M059J (cell line): ENCODE results near the gene TSSK6. TPM values are rescaled to one million over a fixed set of nuclear protein-coding genes. Genes with fewer than 3 reads are reported as not detected.
A peak's percentile ranks its signal among the peaks of the same experiment; 100 is the strongest.

Experiments used
- DNase-seq: peaks from one replicate; pipeline ENCODE4 v3.0.0-alpha.2; 2012; ENCODE audit warnings: low read depth
- total RNA-seq: library from RNA; depleted of rRNA; stranded (reverse); fragments of >200 nt; shearing (Covaris generic); gene quantifications from 2 replicates; pipeline ENCODE4 v1.2.3, GENCODE V29; 2014

Gene TSSK6
- total RNA-seq, 1 experiment from 2014 or later: 2.1 TPM

GRCh38 chr19:19544954-19545591 is 29.7 kb upstream of the TSSK6 start:
- DNase-seq: no peak

DNA sequence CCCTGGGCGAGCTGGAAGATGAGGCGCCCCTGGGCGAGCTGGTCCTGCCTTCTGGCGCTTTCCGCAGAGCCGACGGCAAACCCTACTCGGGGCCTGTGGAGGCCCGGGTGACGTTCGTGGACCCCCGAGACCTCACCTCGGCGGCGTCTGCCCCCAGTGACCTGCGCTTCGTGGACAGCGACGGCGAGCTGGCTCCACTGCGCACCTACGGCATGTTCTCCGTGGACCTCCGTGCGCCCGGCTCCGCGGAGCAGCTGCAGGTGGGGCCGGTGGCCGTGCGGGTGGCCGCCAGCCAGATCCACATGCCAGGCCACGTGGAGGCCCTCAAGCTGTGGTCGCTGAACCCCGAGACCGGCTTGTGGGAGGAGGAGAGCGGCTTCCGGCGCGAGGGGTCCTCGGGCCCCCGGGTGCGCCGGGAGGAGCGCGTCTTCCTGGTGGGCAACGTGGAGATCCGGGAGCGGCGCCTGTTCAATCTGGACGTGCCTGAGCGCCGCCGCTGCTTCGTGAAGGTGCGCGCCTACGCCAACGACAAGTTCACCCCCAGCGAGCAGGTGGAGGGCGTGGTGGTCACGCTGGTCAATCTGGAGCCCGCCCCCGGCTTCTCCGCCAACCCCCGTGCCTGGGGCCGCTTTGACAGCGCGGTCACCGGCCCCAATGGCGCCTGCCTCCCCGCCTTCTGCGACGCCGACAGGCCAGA is 29.1 kb upstream of the TSSK6 start:
- DNase-seq: no peak

GRCh38 chr19:19543640-19544039 is 28.3 kb upstream of the TSSK6 start:
- no peak for DNase-seq

GRCh38 chr19:19543101-19543500 is 27.8 kb upstream of the TSSK6 start:
- no peak for DNase-seq

DNA sequence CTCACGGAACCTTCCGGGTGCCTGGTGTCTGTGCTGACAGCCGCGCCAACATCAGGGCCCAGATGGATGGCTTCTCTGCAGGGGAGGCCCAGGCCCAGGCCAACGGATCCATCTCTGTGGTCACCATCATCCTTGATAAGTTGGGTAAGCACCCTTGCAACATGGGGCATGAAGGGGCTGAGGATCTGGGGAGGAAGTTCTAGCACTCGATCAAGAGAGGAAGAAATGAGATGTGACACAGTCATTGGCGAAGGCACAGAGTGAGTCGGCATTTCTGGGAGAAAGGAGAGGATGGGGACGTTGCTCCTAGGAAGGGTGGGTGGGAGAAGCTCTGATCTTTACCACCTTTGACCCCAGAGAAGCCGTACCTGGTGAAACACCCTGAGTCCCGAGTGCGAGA is 27.2 kb upstream of the TSSK6 start:
- no peak for DNase-seq

- DNase-seq: no peak
These were observed 26.3 kb upstream of the TSSK6 start for GRCh38 chr19:19541616-19542015.

DNA sequence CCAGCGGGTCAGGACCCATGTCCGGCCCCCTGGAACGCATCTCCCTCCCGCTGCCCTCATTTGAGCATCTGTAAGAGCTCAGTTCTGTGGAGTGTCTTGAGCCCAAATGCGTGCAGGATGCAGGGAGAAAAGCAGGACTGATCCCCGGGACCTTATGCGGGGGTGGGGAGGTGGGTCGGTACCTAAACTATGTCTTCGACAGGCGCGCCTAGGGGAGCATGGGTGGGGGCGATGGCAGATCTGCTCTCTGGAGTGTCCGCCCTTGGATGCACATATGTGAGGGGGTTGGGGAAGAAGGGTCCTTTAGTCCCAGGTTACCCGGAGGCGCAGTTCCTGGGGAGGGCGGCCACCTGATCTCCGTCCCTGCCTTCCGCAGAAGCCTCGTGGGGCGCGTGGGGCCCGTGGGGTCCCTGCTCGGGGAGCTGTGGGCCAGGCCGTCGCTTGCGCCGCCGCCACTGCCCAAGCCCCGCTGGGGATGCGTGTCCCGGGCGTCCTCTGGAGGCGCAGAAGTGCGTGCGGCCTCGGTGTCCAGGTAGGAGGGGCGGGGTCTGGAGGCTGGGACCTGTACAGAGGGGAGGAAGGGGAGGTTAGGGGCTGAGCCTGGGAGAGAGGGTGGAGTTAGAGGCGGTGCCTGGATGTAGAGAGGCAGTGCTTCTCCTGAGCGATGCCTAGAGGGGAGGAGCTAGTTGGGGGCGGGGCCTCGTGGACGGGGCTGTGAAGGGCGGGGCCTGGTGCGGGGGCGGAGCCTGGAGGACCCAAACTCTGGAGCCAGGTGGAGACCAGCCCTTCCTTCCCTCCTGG is 25.6 kb upstream of the TSSK6 start:
- DNase-seq: peak; percentile 41

DNA sequence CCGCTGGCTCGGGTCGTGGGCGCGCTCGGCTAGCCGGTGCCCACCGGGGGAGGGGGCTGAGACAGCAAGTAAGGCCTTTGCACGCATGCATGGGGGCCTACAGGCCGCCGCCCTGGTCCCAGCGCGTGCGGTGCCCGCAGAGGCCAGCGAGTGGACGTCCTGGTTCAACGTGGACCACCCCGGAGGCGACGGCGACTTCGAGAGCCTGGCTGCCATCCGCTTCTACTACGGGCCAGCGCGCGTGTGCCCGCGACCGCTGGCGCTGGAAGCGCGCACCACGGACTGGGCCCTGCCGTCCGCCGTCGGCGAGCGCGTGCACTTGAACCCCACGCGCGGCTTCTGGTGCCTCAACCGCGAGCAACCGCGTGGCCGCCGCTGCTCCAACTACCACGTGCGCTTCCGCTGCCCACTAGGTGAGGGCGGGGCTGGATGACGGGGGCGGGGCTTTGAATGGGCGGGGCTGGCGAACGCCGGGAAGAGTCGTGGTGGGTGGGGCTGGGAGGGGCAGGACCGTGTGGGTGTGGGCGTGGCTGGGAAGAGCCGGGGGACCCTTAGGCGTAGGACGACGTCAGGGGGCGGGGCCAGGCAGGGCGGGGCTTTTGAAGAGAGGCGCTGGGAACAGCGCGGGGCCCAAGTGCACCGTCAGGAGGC is 24.8 kb upstream of the TSSK6 start:
- no peak for DNase-seq

DNA sequence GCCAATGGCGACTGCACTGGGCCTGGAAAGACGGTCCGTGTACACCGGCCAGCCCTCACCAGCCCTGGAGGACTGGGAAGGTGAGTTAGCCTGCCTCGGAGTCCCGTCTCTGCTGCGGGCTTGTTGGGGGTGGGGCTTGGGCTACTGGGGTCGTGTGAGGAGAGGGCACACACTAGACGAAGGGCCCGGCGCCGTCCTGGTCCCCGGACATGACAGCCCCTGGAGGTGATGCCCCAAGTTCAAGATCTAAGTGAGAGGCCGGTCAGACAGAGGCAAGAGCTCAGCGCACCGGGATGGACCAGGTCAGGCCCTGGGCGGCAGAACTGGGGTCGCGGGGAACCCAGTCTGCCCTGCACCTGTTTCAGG is 24.3 kb upstream of the TSSK6 start:
- no peak for DNase-seq

GRCh38 chr19:19538785-19539166 is 23.4 kb upstream of the TSSK6 start:
- peak; percentile 21 for DNase-seq

- DNase-seq: no peak
These were observed 22.9 kb upstream of the TSSK6 start, which contains the start of gene CILP2 for GRCh38 chr19:19538061-19538784. CILP2 (plus strand) TSS chr19:19538265; CDS start chr19:19538350, 85 bp downstream.

GRCh38 chr19:19537075-19538048 is 22.0 kb upstream of the TSSK6 start:
- no peak for DNase-seq

GRCh38 chr19:19535311-19536191 is 20.2 kb upstream of the TSSK6 start:
- DNase-seq: no peak

GRCh38 chr19:19534556-19535265 is 19.4 kb upstream of the TSSK6 start:
- no peak for DNase-seq

- DNase-seq: no peak
These were observed 18.5 kb upstream of the TSSK6 start for GRCh38 chr19:19533841-19534240.

DNA sequence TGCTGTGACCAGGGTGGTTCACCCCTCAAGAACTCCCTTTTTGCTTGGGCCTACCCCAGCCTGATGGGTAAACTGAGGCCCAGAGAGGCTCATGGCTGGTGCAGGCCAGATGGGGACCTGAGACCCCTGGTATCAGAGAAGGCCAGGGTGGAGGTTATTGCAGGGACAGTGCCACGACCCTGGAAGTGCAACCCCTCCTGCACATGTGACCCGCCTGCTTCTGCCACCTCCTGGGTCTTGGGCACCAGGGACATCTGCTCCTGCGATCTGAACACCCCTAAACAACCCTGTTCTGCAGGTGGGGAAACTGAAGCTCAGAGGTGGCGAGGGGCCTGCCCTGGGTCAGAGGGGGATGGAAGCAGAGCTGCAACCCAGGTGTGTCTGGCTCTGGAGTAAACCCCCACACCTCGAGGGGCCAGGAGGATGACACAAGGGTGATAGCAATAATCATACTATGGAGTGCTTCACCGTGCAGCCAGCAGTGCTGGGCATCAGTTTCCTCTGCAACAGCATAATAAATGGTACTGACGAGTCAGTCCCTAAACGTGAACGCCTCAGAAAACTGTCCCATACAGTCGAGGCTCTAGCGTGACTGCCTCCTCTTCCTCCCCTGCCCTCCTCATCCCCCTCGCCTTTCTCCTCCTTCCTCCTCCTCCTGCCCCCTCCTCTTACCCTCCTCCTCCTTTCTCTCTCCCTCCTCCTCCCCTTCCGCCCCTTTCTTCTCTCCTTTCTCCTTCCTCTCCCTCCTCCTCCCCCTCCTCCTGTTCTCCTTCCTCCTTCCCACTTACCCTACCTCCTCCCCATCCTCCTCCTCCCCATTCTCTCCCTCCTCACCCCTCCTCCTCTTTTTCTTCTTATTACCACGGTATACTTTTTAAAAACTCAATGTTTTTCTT is 17.7 kb upstream of the TSSK6 start:
- DNase-seq: no peak

DNA sequence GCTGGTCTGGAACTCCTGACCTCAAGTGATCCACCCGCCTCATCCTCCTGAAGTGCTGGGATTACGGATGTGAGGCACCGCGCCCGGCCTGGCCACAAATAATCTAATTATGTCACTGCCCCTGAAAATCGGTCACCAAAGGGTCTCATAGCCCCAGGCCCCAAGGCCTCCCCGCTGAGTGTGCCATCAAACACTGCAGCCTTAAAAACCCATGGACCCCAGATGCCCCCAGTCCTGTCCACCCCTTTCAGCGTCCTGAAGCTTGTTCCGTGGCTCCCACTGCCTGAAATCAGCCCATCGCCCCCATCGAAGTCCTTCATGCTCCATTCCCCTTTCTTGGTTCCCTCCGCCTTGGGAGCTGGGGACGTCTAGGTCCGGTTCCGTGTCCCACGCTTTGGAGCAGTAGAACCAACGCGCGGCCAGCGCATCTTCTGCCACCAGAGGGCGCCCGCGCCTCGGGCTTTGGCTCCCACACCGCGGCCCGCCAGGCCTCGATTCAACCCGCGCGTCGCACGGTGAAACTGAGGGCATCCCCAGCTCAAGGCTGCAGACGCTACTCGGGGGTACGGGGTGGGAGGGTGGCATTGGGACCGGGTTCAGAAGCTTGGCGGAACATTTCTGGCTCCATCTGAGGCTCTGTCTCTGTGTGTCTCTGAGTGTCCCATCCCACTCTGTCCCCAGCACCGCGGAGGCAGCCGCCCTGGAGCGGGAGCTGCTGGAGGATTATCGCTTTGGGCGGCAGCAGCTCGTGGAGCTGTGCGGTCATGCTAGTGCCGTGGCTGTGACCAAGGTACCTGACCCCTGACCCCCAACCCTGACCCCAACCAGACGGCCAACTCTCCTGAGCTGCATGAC is 16.8 kb upstream of the TSSK6 start:
- DNase-seq: peak; percentile 69
